Stimulated activated CD4-positive, alpha-beta T cell treated with anti-CD3 and anti-CD28 coated beads, Interleukin-1b, Interleukin-23, amount 100 ng/mL, for 1 hour (primary cell): ENCODE results near the gene MTUS2.
A peak's percentile ranks its signal among the peaks of the same experiment; 100 is the strongest.

Source experiments
- DNase-seq, 2 donors: peaks; one replicate each; pipeline ENCODE4 v3.0.0-alpha.2; 2020; ENCODE audit warnings: low read depth in 2 of 2

MTUS2 gene

GRCh38 chr13:29525757-29526156 lies 705.6 kb downstream of the MTUS2 start:
- DNase-seq: no peak

GRCh38 chr13:29526741-29527140 lies 706.6 kb downstream of the MTUS2 start:
- no peak for DNase-seq

GRCh38 chr13:29527511-29527910 lies 707.4 kb downstream of the MTUS2 start:
- no peak for DNase-seq

- DNase-seq: no peak
Observed at GRCh38 chr13:29527916-29528315, 707.8 kb downstream of the MTUS2 start.

GRCh38 chr13:29529754-29530153 lies 709.6 kb downstream of the MTUS2 start:
- DNase-seq: no peak

GRCh38 chr13:29530901-29531300 lies 710.8 kb downstream of the MTUS2 start:
- DNase-seq: no peak

GRCh38 chr13:29532116-29532515 lies 712.0 kb downstream of the MTUS2 start:
- DNase-seq: no peak

- DNase-seq: no peak
Observed at GRCh38 chr13:29532821-29533220, 712.7 kb downstream of the MTUS2 start.

GRCh38 chr13:29534083-29534482 lies 713.9 kb downstream of the MTUS2 start:
- no peak for DNase-seq

- no peak for DNase-seq
Observed at GRCh38 chr13:29535663-29536655, 715.8 kb downstream of the MTUS2 start.

- DNase-seq: no peak
Observed at GRCh38 chr13:29536853-29537252, 716.7 kb downstream of the MTUS2 start.

GRCh38 chr13:29537736-29538651 lies 717.9 kb downstream of the MTUS2 start:
- no peak for DNase-seq

GRCh38 chr13:29538652-29539040 lies 718.5 kb downstream of the MTUS2 start:
- DNase-seq: no peak

- DNase-seq: no peak
Observed at GRCh38 chr13:29539856-29540255, 719.7 kb downstream of the MTUS2 start.

GRCh38 chr13:29540334-29540733 lies 720.2 kb downstream of the MTUS2 start:
- no peak for DNase-seq

- no peak for DNase-seq
Observed at GRCh38 chr13:29540799-29541198, 720.7 kb downstream of the MTUS2 start.

GRCh38 chr13:29541400-29541799 lies 721.3 kb downstream of the MTUS2 start:
- DNase-seq: no peak

GRCh38 chr13:29542381-29542780 lies 722.2 kb downstream of the MTUS2 start:
- DNase-seq: no peak

- peak in 1 of 2 donors; percentile 11 for DNase-seq
Observed at GRCh38 chr13:29543230-29544215, 723.4 kb downstream of the MTUS2 start.

GRCh38 chr13:29545988-29546387 lies 725.8 kb downstream of the MTUS2 start:
- DNase-seq: no peak

- DNase-seq: no peak
Observed at GRCh38 chr13:29546662-29547061, 726.5 kb downstream of the MTUS2 start.
